DMS153 (cell line): Measurements from ENCODE around the gene NOP56.
"Not testable (repeated sequence)": the region's sequence is repeated elsewhere in the genome, so short reads cannot be mapped to it uniquely, and the experiment has no call there.

ENCODE experiments used
- DNase-seq: peaks from one replicate; lab custom pipeline; 2025; lab: John Stamatoyannopoulos, UW

NOP56 gene

GRCh38 chr20:2643708-2644107 lies 8.7 kb upstream of the NOP56 start:
- no peak for DNase-seq

DNA sequence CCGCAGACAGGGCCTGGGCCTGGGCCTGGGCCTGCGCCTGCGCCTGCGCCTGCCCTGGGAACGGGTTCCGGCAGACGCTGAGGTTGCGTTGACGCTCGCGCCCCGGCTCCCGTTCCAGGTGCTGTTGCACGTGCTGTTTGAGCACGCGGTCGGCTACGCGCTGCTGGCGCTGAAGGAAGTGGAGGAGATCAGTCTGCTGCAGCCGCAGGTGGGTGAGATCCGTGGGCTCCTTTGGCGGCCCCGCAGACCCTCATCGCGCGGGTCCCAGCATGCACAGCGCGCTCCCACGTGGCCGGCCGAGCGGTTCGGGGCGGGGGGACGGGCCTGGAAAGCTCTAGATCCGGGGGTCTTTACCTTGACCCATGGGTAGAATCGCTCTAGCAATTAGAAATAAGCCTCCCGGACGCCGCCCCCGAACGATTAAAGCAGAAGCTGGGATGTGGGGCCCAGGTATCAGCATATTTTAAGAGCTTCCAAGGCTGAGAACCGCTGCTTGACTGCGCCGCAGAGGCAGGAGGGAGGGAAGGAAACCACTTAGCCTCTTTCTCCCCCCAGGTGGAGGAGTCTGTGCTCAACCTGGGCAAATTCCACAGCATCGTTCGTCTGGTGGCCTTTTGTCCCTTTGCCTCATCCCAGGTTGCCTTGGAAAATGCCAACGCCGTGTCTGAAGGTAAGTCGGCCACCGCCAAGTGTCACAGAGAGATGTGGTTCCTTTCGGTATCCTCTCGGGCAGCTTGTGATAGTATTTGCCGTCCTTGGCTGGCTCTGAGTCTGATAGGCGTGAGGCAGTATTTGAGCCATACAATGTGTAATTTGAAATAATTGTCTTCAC lies 508 bp downstream of the NOP56 start:
- DNase-seq = no peak

- DNase-seq = no peak
Measured at GRCh38 chr20:2653556-2654383, 1.3 kb downstream of the NOP56 start.

DNA sequence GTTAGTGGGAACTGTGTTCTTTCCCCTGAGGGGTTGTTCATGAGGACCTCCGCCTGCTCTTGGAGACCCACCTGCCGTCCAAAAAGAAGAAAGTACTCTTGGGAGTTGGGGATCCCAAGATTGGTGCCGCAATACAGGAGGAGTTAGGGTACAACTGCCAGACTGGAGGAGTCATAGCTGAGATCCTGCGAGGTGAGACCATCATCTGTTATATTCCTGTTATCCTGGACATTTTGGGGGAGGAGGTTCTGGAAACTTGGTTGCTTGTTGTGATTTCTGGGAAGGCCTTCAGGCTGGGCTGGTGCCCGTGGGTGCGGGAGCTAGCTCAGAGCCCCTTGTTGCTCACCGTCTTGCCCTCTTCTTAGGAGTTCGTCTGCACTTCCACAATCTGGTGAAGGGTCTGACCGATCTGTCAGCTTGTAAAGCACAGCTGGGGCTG lies 2.0 kb downstream of the NOP56 start:
- no peak for DNase-seq

- no peak for DNase-seq
Measured at GRCh38 chr20:2654831-2655230, 2.4 kb downstream of the NOP56 start.

GRCh38 chr20:2655331-2656116 lies 3.1 kb downstream of the NOP56 start:
- DNase-seq = no peak

GRCh38 chr20:2656471-2657117 lies 4.2 kb downstream of the NOP56 start:
- DNase-seq = no peak

- no peak for DNase-seq
Measured at GRCh38 chr20:2657241-2657640, 4.8 kb downstream of the NOP56 start.

DNA sequence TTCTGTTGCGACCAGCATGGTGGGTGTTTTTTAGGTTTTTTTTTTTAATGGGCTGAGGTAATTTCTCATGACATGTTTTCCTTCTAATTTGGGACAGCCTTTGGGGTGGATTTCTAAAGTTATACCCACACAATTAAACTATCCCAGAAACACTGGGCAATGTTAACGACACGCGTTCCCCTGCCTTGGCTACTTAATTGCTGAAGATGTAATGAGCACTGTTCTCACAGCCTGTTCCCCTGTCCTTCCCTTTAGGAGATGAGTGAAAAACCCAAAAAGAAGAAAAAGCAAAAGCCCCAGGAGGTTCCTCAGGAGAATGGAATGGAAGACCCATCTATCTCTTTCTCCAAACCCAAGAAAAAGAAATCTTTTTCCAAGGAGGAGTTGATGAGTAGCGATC lies 5.2 kb downstream of the NOP56 start:
- no peak for DNase-seq

GRCh38 chr20:2658414-2659354 lies 6.3 kb downstream of the NOP56 start:
- DNase-seq = no peak

DNA sequence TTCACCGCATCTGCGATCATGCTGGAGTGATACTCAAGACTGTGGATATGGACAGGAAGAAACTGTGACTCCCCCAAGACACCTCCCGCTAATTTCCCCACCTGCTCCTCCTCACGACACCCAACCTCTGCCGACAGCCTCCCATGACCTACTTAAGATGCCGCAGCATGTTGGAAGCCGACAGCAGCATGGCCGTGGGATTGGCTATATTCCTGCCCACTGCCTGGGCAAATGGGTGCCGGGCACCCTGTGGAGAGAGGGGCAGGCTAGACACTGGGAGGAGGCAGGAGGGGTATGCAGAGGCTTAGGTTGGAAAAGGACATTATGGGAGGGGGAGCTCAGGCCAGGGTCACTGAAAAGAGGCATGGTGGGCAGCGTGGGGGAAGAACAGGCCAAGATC lies 7.1 kb downstream of the NOP56 start:
- no peak for DNase-seq

DNA sequence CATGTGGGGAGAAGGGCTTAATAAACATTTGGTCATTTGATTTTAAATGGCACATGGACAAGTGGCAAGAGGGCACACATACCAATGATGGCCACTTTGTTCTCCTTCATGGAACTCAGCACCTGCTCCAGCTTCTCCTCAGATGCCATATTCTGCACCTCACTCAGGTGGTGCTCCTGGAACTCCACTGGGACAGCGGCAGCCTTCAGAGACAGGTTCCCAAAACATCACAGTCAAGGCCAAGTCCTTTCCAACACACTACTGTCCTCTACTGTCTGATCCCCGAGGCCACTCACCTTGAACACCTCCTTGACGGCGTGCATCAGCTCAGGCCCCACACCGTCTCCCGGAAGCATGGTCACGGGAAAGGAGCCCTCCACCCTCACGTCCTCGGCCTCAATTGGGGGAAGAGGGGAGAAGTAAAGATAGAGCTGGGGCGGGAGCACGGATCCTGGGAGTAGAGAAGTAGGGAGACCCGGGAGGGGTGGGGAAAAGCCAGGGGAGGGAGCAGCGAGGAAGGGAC lies 11.0 kb downstream of the NOP56 start:
- no peak for DNase-seq

- DNase-seq = peak; percentile 71
Measured at GRCh38 chr20:2663887-2664719, 11.7 kb downstream of the NOP56 start, which contains the start of gene IDH3B. TSS of gene IDH3B (minus strand) at chr20:2664216. CDS start at chr20:2664188, 28 bp downstream.

GRCh38 chr20:2671977-2672376 lies 19.5 kb downstream of the NOP56 start:
- DNase-seq = no peak

DNA sequence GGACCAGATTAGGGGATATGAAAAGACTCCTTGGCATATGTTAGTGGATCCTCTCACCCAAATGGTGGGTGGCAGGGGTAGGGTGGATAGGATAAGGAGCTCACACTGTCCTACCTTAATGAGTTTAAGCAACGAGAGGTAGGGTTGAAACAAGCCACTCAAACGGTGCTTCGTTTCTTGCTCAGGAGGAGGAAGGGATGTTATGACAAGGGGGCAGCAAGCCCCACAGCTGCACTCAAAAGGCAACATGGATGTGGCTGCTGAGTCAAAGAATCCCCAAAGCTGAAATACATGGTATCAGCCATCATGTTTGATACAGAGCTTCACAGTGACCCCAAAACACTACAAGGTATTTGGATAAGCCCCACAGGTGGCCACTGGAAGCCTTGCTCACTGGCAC lies 20.0 kb downstream of the NOP56 start:
- DNase-seq = no peak

GRCh38 chr20:2673453-2673852 lies 21.0 kb downstream of the NOP56 start:
- DNase-seq = no peak

- DNase-seq = no peak
Measured at GRCh38 chr20:2680046-2680445, 27.6 kb downstream of the NOP56 start.

DNA sequence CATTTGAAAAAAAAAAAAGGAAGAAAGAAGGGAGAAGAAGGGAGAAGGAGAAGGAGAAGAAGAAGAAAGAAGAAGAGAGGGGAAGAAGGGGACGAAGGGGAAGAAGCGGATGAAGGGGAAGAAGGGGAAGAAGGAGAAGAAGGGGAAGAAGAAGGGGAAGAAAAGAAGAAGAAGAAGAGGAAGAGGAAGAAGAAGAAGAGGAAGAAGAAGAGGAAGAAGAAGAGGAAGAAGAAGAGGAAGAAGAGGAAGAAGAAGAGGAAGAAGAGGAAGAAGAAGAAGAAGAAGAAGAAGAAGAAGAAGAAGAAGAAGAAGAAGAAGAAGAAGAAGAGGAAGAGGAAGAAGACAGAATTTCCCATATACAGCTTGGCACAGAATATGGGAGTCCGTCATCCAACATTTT lies 29.6 kb downstream of the NOP56 start:
- not testable (repeated sequence) for DNase-seq

DNA sequence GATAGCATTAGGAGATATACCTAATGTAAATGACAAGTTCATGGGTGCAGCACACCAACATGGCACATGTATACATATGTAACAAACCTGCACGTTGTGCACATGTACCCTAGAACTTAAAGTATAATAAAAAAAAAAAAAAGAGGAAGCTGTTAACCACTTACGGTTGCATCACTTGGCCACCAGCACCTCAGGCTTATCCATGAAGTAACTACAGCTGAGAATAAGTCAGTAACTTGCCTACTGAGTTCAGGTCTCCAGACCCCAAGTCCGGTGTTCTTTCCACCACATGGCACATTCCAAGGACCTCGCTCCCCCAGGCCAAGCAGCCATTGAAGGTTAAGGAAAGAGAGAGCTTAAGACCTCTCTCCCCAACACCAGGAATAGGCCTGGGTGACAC lies 32.4 kb downstream of the NOP56 start:
- not testable (repeated sequence) for DNase-seq
